ENCODE measurements around the gene CALCOCO2. TPM values are rescaled to one million over a fixed set of nuclear protein-coding genes. Genes with fewer than 3 reads are reported as not detected.
A peak's percentile ranks its signal among the peaks of the same experiment; 100 is the strongest.

Gene CALCOCO2
- total RNA-seq, 2 experiments from 2014 or later, result 15.3 to 64.5 TPM

DNA sequence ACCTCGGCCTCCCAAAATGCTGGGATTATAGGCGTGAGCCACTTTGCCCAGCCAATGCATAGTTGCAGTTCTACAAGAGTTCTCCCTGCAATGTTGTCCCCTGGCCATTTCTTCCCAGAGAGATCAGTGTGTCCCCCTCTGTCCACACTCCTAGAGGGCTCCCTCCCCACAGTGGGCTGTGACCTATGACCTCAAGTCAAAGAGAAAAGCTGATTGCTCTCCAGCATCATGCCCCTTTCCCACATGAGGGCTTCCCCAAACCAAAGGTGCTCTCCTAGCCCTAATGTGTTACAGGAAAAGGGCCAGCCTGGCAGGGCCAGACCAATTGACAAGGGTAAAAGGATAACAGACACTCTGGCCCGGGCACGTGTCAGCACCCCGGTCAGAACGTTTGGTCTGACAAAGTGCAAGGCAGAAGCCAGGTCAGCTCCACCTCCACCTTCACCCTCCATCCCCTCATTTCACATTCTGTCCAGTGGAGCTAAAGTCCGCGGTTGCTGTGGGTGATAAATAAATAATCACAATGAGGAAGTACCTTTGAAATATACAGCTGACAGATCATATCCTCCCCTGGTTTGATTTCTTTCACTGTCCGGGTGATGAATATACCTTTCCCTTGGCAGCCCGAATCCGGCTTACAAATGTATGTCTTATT lies 31.6 kb upstream of the CALCOCO2 start:
- intact Hi-C loops (cut with micrococcal nuclease; ENCODE audit: unreplicated experiment), result no loop called here
- BruUV-seq (replicated peaks), result no TSS peak
- DNase-seq (ENCODE audit: low spot score), result no peak
- no peak overlapping the region for H3K4me2 ChIP-seq (ENCODE audit: low read length)
- ChIA-PET POLR2A (no interaction called here), CTCF (ENCODE audit: unreplicated experiment) (no interaction called here)
- H3K27ac ChIP-seq (ENCODE audit: low read depth, low read length, poor library complexity, severe bottlenecking), result no peak overlapping the region
- no peaks in the 10 kb centered on the region for H4K20me1 ChIP-seq (ENCODE audit: insufficient read depth, low read length)
- no peak overlapping the region for H2AFZ ChIP-seq (ENCODE audit: low read length)
- H3K4me1 ChIP-seq (ENCODE audit: insufficient read depth, low read length, poor library complexity, severe bottlenecking), result no peaks in the 10 kb centered on the region
- H3K4me3 ChIP-seq (ENCODE audit: low read depth, low read length, poor library complexity, severe bottlenecking), result no peak overlapping the region
- TF ChIP-seq, protein P1, sequence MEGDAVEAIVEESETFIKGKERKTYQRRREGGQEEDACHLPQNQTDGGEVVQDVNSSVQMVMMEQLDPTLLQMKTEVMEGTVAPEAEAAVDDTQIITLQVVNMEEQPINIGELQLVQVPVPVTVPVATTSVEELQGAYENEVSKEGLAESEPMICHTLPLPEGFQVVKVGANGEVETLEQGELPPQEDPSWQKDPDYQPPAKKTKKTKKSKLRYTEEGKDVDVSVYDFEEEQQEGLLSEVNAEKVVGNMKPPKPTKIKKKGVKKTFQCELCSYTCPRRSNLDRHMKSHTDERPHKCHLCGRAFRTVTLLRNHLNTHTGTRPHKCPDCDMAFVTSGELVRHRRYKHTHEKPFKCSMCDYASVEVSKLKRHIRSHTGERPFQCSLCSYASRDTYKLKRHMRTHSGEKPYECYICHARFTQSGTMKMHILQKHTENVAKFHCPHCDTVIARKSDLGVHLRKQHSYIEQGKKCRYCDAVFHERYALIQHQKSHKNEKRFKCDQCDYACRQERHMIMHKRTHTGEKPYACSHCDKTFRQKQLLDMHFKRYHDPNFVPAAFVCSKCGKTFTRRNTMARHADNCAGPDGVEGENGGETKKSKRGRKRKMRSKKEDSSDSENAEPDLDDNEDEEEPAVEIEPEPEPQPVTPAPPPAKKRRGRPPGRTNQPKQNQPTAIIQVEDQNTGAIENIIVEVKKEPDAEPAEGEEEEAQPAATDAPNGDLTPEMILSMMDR (conservative IDR thresholded peaks at IDR 0.05; ENCODE audit: low read length), result no peak
- no peak for TF ChIP-seq EZH2phosphoT487 (IDR thresholded peaks at IDR 0.05; ENCODE audit: borderline replicate concordance, low read depth, low read length)
- H3K9me3 ChIP-seq (ENCODE audit: low read length), result no peaks in the 10 kb centered on the region
- H3K79me2 ChIP-seq (ENCODE audit: insufficient read depth, low read depth, low read length), result no peaks in the 10 kb centered on the region
- H3K36me3 ChIP-seq (ENCODE audit: insufficient read depth, low read length), result no peaks in the 10 kb centered on the region
- no peaks in the 10 kb centered on the region for H3K9me2 ChIP-seq (ENCODE audit: insufficient read depth, low read length)

DNA sequence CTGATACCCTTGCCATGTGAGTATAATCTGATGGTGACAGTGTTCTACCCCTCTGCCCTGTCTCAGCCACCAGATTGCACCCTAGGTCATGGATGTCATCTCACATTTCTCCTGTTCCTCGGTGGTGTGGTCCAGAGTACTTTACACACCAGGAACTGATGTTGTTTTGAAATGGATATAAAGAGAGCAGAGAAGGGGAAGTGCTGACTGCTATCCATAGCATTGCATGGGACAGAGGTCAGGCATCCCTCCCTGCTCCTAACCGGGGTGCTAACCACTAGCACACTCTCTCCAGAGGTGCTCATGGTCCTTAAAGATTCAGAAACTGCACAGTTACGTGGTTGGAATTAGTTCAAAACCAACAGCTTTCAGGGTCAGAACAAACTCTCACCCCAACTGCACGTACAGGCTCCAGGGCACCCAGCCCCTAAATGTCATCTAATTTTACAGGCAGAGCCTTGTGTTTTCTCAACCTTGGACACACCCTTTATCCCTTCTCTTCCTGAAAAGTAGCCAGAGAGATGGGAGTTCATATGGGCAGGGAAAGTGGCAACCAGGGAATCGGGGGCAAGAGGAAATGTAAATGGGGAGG lies 30.1 kb upstream of the CALCOCO2 start:
- intact Hi-C loops (cut with micrococcal nuclease; ENCODE audit: unreplicated experiment), result loop anchor here (5.0 to 10.0 kb wide), 2 partner anchors 76 to 232 kb away; partner anchors contain the start of genes HOXB13, PRAC1 and PRAC2
- Histone ChIP-seq H3K9me3 (ENCODE audit: low read length) (no peaks in the 10 kb centered on the region), H3K36me3 (ENCODE audit: insufficient read depth, low read length) (no peaks in the 10 kb centered on the region), H3K79me2 (ENCODE audit: insufficient read depth, low read depth, low read length) (no peaks in the 10 kb centered on the region), H3K4me1 (ENCODE audit: insufficient read depth, low read length, poor library complexity, severe bottlenecking) (no peaks in the 10 kb centered on the region), H2AFZ (ENCODE audit: low read length) (0 out of 2 replicates have a peak overlapping the region, but pooled peaks have one; percentile 1), H3K9me2 (ENCODE audit: insufficient read depth, low read length) (no peaks in the 10 kb centered on the region), H3K27ac (ENCODE audit: low read depth, low read length, poor library complexity, severe bottlenecking) (no peak overlapping the region), H3K4me3 (ENCODE audit: low read depth, low read length, poor library complexity, severe bottlenecking) (no peak overlapping the region), H3K4me2 (ENCODE audit: low read length) (no peak overlapping the region), H4K20me1 (ENCODE audit: insufficient read depth, low read length) (no peaks in the 10 kb centered on the region)
- POLR2A ChIA-PET, result interaction anchor here (0.6 kb wide), 1 partner anchor 133 kb away, joined by 11 read pairs; no protein-coding TSS in a partner anchor
- TF ChIP-seq, protein P1 (conservative IDR thresholded peaks at IDR 0.05; ENCODE audit: low read length), result no peak
- no peak for TF ChIP-seq EZH2phosphoT487 (IDR thresholded peaks at IDR 0.05; ENCODE audit: borderline replicate concordance, low read depth, low read length)
- BruUV-seq (replicated peaks), result no TSS peak
- no peak for DNase-seq (ENCODE audit: low spot score)
- CTCF ChIA-PET (ENCODE audit: unreplicated experiment), result no interaction called here

DNA sequence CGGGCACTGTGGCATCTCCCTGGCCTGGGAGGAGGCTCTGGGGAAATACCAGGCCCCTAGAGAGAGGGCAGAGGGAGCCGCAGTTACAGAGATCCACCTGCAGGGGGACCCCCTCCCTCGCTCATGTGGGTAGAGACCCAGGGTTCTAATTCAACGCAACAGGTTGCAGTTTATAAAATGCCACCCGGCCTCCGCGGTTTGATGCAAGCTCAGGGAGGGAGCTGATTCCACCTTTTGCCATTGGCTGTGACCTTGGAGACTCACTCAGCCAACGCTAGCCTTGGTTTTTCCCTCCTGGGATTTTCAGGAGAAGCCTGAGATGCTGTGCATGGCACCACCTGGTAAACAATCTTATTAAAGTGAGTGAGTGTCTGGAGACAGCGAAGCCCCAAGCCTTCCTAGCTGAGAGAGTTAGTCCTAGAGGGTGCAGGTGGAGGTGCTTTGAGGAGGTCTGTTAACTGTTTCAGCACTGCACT lies 25.9 kb upstream of the CALCOCO2 start:
- H2AFZ ChIP-seq (ENCODE audit: low read length), result no peak overlapping the region
- TF ChIP-seq, protein P1 (conservative IDR thresholded peaks at IDR 0.05; ENCODE audit: low read length), result peak; percentile 92
- TF ChIP-seq EZH2phosphoT487 (IDR thresholded peaks at IDR 0.05; ENCODE audit: borderline replicate concordance, low read depth, low read length), result no peak
- H3K36me3 ChIP-seq (ENCODE audit: insufficient read depth, low read length), result no peaks in the 10 kb centered on the region
- H3K27ac ChIP-seq (ENCODE audit: low read depth, low read length, poor library complexity, severe bottlenecking), result no peak overlapping the region
- no peak overlapping the region for H3K4me2 ChIP-seq (ENCODE audit: low read length)
- no peaks in the 10 kb centered on the region for H3K79me2 ChIP-seq (ENCODE audit: insufficient read depth, low read depth, low read length)
- ChIA-PET POLR2A (no interaction called here), CTCF (ENCODE audit: unreplicated experiment) (interaction anchor here (2.0 kb wide), 1 partner anchor 74 kb away, joined by 9 read pairs; no protein-coding TSS in a partner anchor)
- intact Hi-C loops (cut with micrococcal nuclease; ENCODE audit: unreplicated experiment), result loop anchor here (1.0 to 10.0 kb wide), 4 partner anchors 74 to 227 kb away; partner anchors contain the start of genes HOXB13, PRAC1 and PRAC2
- H3K9me2 ChIP-seq (ENCODE audit: insufficient read depth, low read length), result no peaks in the 10 kb centered on the region
- no peak overlapping the region for H3K4me3 ChIP-seq (ENCODE audit: low read depth, low read length, poor library complexity, severe bottlenecking)
- H3K4me1 ChIP-seq (ENCODE audit: insufficient read depth, low read length, poor library complexity, severe bottlenecking), result no peaks in the 10 kb centered on the region
- BruUV-seq (replicated peaks), result no TSS peak
- no peaks in the 10 kb centered on the region for H3K9me3 ChIP-seq (ENCODE audit: low read length)
- H4K20me1 ChIP-seq (ENCODE audit: insufficient read depth, low read length), result no peaks in the 10 kb centered on the region
- DNase-seq (ENCODE audit: low spot score), result peak; percentile 55

Data from OCI-LY7 (cell line).